ENCODE measurements around the gene TP53TG3F. TPM values are rescaled to one million over a fixed set of nuclear protein-coding genes. Genes with fewer than 3 reads are reported as not detected.
"Not testable (repeated sequence)": the region's sequence is repeated elsewhere in the genome, so short reads cannot be mapped to it uniquely, and the experiment has no call there.

The TP53TG3F gene
- total RNA-seq (2014; rRNA removed; shearing (Covaris generic)) = 0.16 TPM in 1 of 2 replicates, not detected in the other

- not testable (repeated sequence) for DNase-seq; H3K36me3 ChIP-seq; H3K4me3 ChIP-seq; H3K4me1 ChIP-seq; H3K27ac ChIP-seq; H3K9me3 ChIP-seq (replicated peaks); H3K27me3 ChIP-seq
These were observed at the start of gene TP53TG3F for GRCh38 chr16:33459312-33459711. Gene TP53TG3F, plus strand, starts transcription at chr16:33459612. Its CDS starts 68 bp downstream, at chr16:33459680.

- not testable (repeated sequence) for H3K36me3 ChIP-seq
These were observed 32.2 kb downstream of the TP53TG3F start for GRCh38 chr16:33491611-33492010.

GRCh38 chr16:33507231-33507630 lies 47.8 kb downstream of the TP53TG3F start:
- not testable (repeated sequence) for H3K36me3 ChIP-seq; H3K27ac ChIP-seq; DNase-seq; H3K27me3 ChIP-seq; H3K4me3 ChIP-seq; H3K4me1 ChIP-seq; H3K9me3 ChIP-seq (replicated peaks)

More at GRCh38 chr16:33491611-33492010, 32.2 kb downstream of the TP53TG3F start:
- DNase-seq; H3K4me3 ChIP-seq; H3K9me3 ChIP-seq (replicated peaks); H3K4me1 ChIP-seq; H3K27ac ChIP-seq; H3K27me3 ChIP-seq: not testable (repeated sequence)

- H3K9me3 ChIP-seq (replicated peaks); H3K36me3 ChIP-seq; H3K27me3 ChIP-seq; H3K4me3 ChIP-seq; DNase-seq; H3K4me1 ChIP-seq; H3K27ac ChIP-seq: not testable (repeated sequence)
These were observed 49.7 kb downstream of the TP53TG3F start for GRCh38 chr16:33509070-33509469.

- not testable (repeated sequence) for H3K9me3 ChIP-seq (replicated peaks); H3K27me3 ChIP-seq; H3K4me1 ChIP-seq; H3K27ac ChIP-seq; H3K4me3 ChIP-seq; DNase-seq; H3K36me3 ChIP-seq
These were observed 50.5 kb downstream of the TP53TG3F start for GRCh38 chr16:33509906-33510305.

Other genes starting within 250 kb of the TP53TG3F start
- not detected in 2 replicates for gene TP53TG3E, start 155.3 kb upstream of the TP53TG3F start, total RNA-seq (2014; rRNA removed; shearing (Covaris generic))
- gene TP53TG3B, start 98.8 kb upstream of the TP53TG3F start, total RNA-seq (2014; rRNA removed; shearing (Covaris generic)) = not detected in 2 replicates